H1 (cell line): ENCODE measurements around the gene LITAF. TPM values are rescaled to one million over a fixed set of nuclear protein-coding genes. Genes with fewer than 3 reads are reported as not detected.

Experiments
- CTCF ChIA-PET: fragments of 300-600 bp; sonication (Branson Sonifier 250); formaldehyde crosslinking; loops from one replicate; lab custom pipeline; 2021; ENCODE audit not compliant: partially characterized antibody; lab: Charles Lee
- POLR2A ChIA-PET: fragments of 300-600 bp; sonication (Branson Sonifier 250); formaldehyde crosslinking; loops from one replicate; lab custom pipeline; 2021; ENCODE audit warnings: inconsistent platforms; ENCODE audit not compliant: partially characterized antibody; lab: Charles Lee
- DNase-seq, 2 experiments: peaks; one replicate each; pipeline versions ENCODE4 v3.0.0 to v3.0.0-alpha.2; 2010 to 2022; ENCODE audit warnings: low spot score in 2 of 2, low read depth in 1 of 2, mixed read lengths in 1 of 2
- FAIRE-seq: peaks from 2 replicates; lab custom pipeline; 2011; peaks lifted over from hg19 to GRCh38; lab: Jason Lieb, UNC
- H2AFZ ChIP-seq: 2 replicates; pipeline ENCODE4 v1.8.1; 2012; ENCODE audit warnings: low read length, inconsistent platforms
- H2AK5ac ChIP-seq: 2 replicates; pipeline ENCODE4 v1.6.1; 2013; ENCODE audit warnings: low read depth, low read length
- H2BK120ac ChIP-seq: replicated peaks from 2 replicates; pipeline ENCODE3; 2013; ENCODE audit warnings: low read depth, low read length, inconsistent platforms
- H2BK12ac ChIP-seq: 2 replicates; pipeline ENCODE4 v1.6.1; 2013; ENCODE audit warnings: low read depth, low read length
- H2BK15ac ChIP-seq: 2 replicates; pipeline ENCODE4 v1.6.1; 2013; ENCODE audit warnings: low read length
- H2BK20ac ChIP-seq: 2 replicates; pipeline ENCODE4 v1.6.1; 2013; ENCODE audit warnings: low read length
- H2BK5ac ChIP-seq: 2 replicates; pipeline ENCODE4 v1.6.1; 2013; ENCODE audit warnings: low read depth, low read length
- H3K14ac ChIP-seq: 2 replicates; pipeline ENCODE4 v1.6.1; 2013; ENCODE audit warnings: inconsistent platforms; ENCODE audit not compliant: insufficient read length
- H3K18ac ChIP-seq: 2 replicates; pipeline ENCODE4 v1.6.1; 2013; ENCODE audit warnings: low read length; ENCODE audit errors: extremely low read depth
- H3K23ac ChIP-seq: 2 replicates; pipeline ENCODE4 v1.6.1; 2013; ENCODE audit warnings: inconsistent platforms; ENCODE audit not compliant: insufficient read length
- H3K23me2 ChIP-seq: 2 replicates; pipeline ENCODE4 v1.6.1; 2013; ENCODE audit warnings: low read depth, low read length
- H3K27ac ChIP-seq: 2 replicates; pipeline ENCODE4 v1.6.1; 2011; ENCODE audit warnings: low read depth, low read length, inconsistent platforms
- H3K27me3 ChIP-seq, 4 experiments: replicated peaks in 1 of 4; 1 replicate in 1 of 4; 2 replicates in 3 of 4; pipeline versions ENCODE4 v1.6.1 to v1.8.1; 2011 to 2013; ENCODE audit warnings: low read length in 3 of 4, mild to moderate bottlenecking in 3 of 4, inconsistent platforms in 2 of 4, mixed read lengths in 2 of 4, moderate library complexity in 1 of 4; ENCODE audit not compliant: control insufficient read depth in 3 of 4, insufficient read depth in 3 of 4; ENCODE audit errors: extremely low read depth in 1 of 4
- H3K36me3 ChIP-seq, 4 experiments: 2 replicates each; pipeline versions ENCODE4 v1.6.1 to v1.8.1; 2011 to 2013; ENCODE audit warnings: mild to moderate bottlenecking in 4 of 4, low read length in 3 of 4, moderate library complexity in 2 of 4, control low read depth in 1 of 4, inconsistent platforms in 1 of 4; ENCODE audit not compliant: insufficient read depth in 4 of 4, control insufficient read depth in 2 of 4
- H3K4ac ChIP-seq: replicated peaks from 2 replicates; pipeline ENCODE3; 2013; ENCODE audit warnings: low read length, low read depth, mixed read lengths, inconsistent platforms; ENCODE audit not compliant: insufficient read length
- H3K4me1 ChIP-seq, 4 experiments: replicated peaks in 1 of 4; 1 replicate in 1 of 4; 2 replicates in 3 of 4; pipeline versions ENCODE4 v1.6.1 to v1.8.1; 2011 to 2013; ENCODE audit warnings: low read length in 3 of 4, inconsistent platforms in 2 of 4, mixed read lengths in 1 of 4; ENCODE audit not compliant: insufficient read depth in 4 of 4, control insufficient read depth in 3 of 4
- H3K4me2 ChIP-seq, 2 experiments: 2 replicates each; pipeline versions ENCODE4 v1.6.1 to v1.8.1; 2011 to 2013; ENCODE audit warnings: low read depth in 2 of 2, low read length in 2 of 2, control low read depth in 1 of 2, inconsistent platforms in 1 of 2, mild to moderate bottlenecking in 1 of 2; ENCODE audit not compliant: insufficient read depth in 1 of 2
- H3K4me3 ChIP-seq, 4 experiments: fragments of 200-600, 300-600 bp in 1 of 4; sonication (generic), shearing (Covaris generic), sonication (Bioruptor Twin) in 1 of 4; 2 replicates each; pipeline versions ENCODE4 v1.5.1 to v1.8.1; 2011 to 2016; ENCODE audit warnings: low read length in 4 of 4, low read depth in 3 of 4, control low read depth in 2 of 4, inconsistent platforms in 2 of 4, mild to moderate bottlenecking in 2 of 4, mixed read lengths in 1 of 4, moderate library complexity in 1 of 4; ENCODE audit not compliant: insufficient read depth in 2 of 4; ENCODE audit errors: extremely low read depth in 1 of 4
- H3K56ac ChIP-seq: replicated peaks from 2 replicates; pipeline ENCODE3; 2013; ENCODE audit warnings: low read depth, mild to moderate bottlenecking, mixed read lengths, low read length, inconsistent platforms; ENCODE audit not compliant: insufficient read length
- H3K79me1 ChIP-seq: 2 replicates; pipeline ENCODE4 v1.6.1; 2013; ENCODE audit warnings: low read depth, low read length, control low read depth
- H3K79me2 ChIP-seq, 2 experiments: 2 replicates each; pipeline versions ENCODE4 v1.6.1 to v1.8.1; 2012 to 2013; ENCODE audit warnings: low read length in 2 of 2, mild to moderate bottlenecking in 2 of 2, inconsistent platforms in 1 of 2; ENCODE audit not compliant: insufficient read depth in 2 of 2, control insufficient read depth in 1 of 2
- H3K9ac ChIP-seq, 4 experiments: replicated peaks in 1 of 4; 1 replicate in 1 of 4; 2 replicates in 3 of 4; pipeline versions ENCODE4 v1.6.1 to v1.8.1; 2011 to 2013; ENCODE audit warnings: low read depth in 3 of 4, low read length in 3 of 4, control low read depth in 2 of 4, mild to moderate bottlenecking in 2 of 4, moderate library complexity in 2 of 4, inconsistent platforms in 1 of 4; ENCODE audit errors: extremely low read depth in 1 of 4
- H3K9me3 ChIP-seq, 2 experiments: 2 replicates each; pipeline versions ENCODE4 v1.6.1 to v1.8.1; 2012 to 2013; ENCODE audit warnings: mild to moderate bottlenecking in 2 of 2, moderate library complexity in 2 of 2, control low read depth in 1 of 2, inconsistent platforms in 1 of 2, low read depth in 1 of 2, low read length in 1 of 2, mixed read lengths in 1 of 2; ENCODE audit not compliant: insufficient read depth in 2 of 2
- H4K20me1 ChIP-seq, 2 experiments: replicated peaks in 1 of 2; 2 replicates each; pipeline versions ENCODE3 to v1.8.1; 2011 to 2013; ENCODE audit warnings: inconsistent platforms in 2 of 2, low read length in 2 of 2, mild to moderate bottlenecking in 1 of 2; ENCODE audit not compliant: insufficient read depth in 2 of 2, control insufficient read depth in 1 of 2
- H4K5ac ChIP-seq: 2 replicates; pipeline ENCODE4 v1.6.1; 2013; ENCODE audit warnings: low read length, low read depth, mixed read lengths, inconsistent platforms; ENCODE audit not compliant: insufficient read length
- H4K8ac ChIP-seq: 2 replicates; pipeline ENCODE4 v1.8.0; 2013; ENCODE audit warnings: mild to moderate bottlenecking, moderate library complexity, low read length, inconsistent platforms; ENCODE audit not compliant: insufficient read depth; ENCODE audit errors: extremely low read depth
- H4K91ac ChIP-seq: replicated peaks from 2 replicates; pipeline ENCODE3; 2013; ENCODE audit warnings: low read length, mixed read lengths, inconsistent platforms; ENCODE audit not compliant: insufficient read length
- CBX8 ChIP-seq: fragments of 300-800, 300-1000 bp; sonication (generic); IDR thresholded peaks from 2 replicates; pipeline ENCODE4 v1.7.1; 2016; ENCODE audit warnings: low read depth, low read length, borderline replicate concordance
- E2F6 ChIP-seq: IDR thresholded peaks from 2 replicates; pipeline ENCODE4 v1.6.1; 2012; ENCODE audit warnings: inconsistent platforms
- FOSL1 ChIP-seq: IDR thresholded peaks from 2 replicates; pipeline ENCODE4 v1.6.1; 2011; ENCODE audit warnings: mild to moderate bottlenecking, low read depth, low read length, moderate library complexity; ENCODE audit not compliant: insufficient read depth
- HDAC6 ChIP-seq: IDR thresholded peaks from one replicate; pipeline ENCODE4 v1.7.1; 2012; ENCODE audit warnings: low read depth, mild to moderate bottlenecking, inconsistent platforms, low read length, moderate library complexity
- KDM5A ChIP-seq: fragments of 200-600 bp; IDR thresholded peaks from 2 replicates; pipeline ENCODE4 v1.7.1; 2012; ENCODE audit warnings: mild to moderate bottlenecking, low read length, inconsistent platforms, mixed read lengths
- WGBS, 2 experiments: shearing (Covaris generic) in 1 of 2; methylation state at CpG; one replicate each; pipeline versions ENCODE4 v1.1.6 to v1.1.7; 2013 to 2015; ENCODE audit warnings: low lambda C conversion rate in 2 of 2, mixed read lengths in 2 of 2, inconsistent platforms in 1 of 2, low coverage in 1 of 2, missing lambda C conversion rate in 1 of 2; ENCODE audit not compliant: insufficient replicate concordance in 2 of 2, insufficient coverage in 1 of 2, insufficient read length in 1 of 2; ENCODE audit errors: extremely low coverage in 1 of 2, missing lambda C conversion rate in 1 of 2; 5-methylcytosine and 5-hydroxymethylcytosine counted together
- polyA plus RNA-seq, 7 experiments: library from polyadenylated mRNA; depleted of rRNA in 3 of 7; stranded (reverse) in 5 of 7; unstranded in 2 of 7; fragments of >200 nt in 5 of 7; fragments of 200-250 nt in 2 of 7; gene quantifications; 1 replicate in 5 of 7; 2 replicates in 1 of 7; 4 replicates in 1 of 7; pipeline versions ENCODE4 v1.2.1 to v1.2.3, GENCODE V29; 2011 to 2013; ENCODE audit warnings: missing spikeins in 2 of 7, mixed read lengths in 2 of 7
- total RNA-seq: library from RNA; stranded (reverse); fragmentation: NEBNext Ultra II Directional; extraction: Animal tissue kit (Norgen Biotek cat#: 25700); gene quantifications from 2 replicates; pipeline ENCODE4 v1.2.1, GENCODE V29; 2021

LITAF gene
- total and polyA plus RNA-seq, 2 of the 8 experiments (the other 6 are each of a cell fraction or from before 2014, with no cell fraction given): 165 to 205 TPM

DNA sequence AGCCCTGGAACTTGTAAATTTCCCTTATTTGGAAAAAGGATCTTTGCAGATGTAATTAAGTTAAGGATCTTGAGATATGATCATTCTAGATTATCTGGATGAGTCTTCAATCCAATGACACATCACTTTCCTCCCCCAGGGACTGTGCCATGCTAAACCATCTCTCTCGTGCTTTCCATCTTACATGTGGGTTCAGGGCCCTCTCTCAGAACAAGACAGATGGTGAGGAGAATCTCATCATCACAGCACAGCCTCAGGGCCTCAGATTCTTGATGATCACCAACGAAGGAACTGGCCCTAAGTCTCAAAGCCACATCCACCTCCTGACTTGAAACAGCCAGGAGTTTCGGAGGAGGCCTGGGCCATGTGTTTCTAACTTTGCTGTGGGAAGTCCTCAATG, 78.7 kb downstream of the LITAF start:
- H3K4me1 ChIP-seq: peaks cover 0 to 12% (median 5%) of the 10 kb centered on the region in 4 experiments; a peak in 5 of 7 replicates
- ChIA-PET CTCF (no interaction called here), POLR2A (interaction anchor here (1.4 kb wide), 1 partner anchor 10 kb away, joined by 3 read pairs; no protein-coding TSS in a partner anchor)
- H3K27ac ChIP-seq: no peak overlapping the region
- H2AFZ ChIP-seq: no peak overlapping the region
- TF ChIP-seq CBX8 (no peak), FOSL1 (no peak), E2F6 (no peak), HDAC6 (no peak), KDM5A (no peak)
- TF ChIP-seq, all 59 proteins: peak for 0
- 0 out of 2 replicates have a peak overlapping the region, but pooled peaks have one; percentile 52 for H2BK5ac ChIP-seq
- no peak overlapping the region for H4K91ac ChIP-seq
- H3K23ac ChIP-seq: no peak overlapping the region
- H3K56ac ChIP-seq: no peak overlapping the region
- H4K5ac ChIP-seq: no peak overlapping the region
- H3K79me2 ChIP-seq: no peaks in the 10 kb centered on the region
- no peak for FAIRE-seq
- no peak overlapping the region for H3K9ac ChIP-seq
- H3K27me3 ChIP-seq: no peaks in the 10 kb centered on the region
- WGBS, 2 experiments: 90% methylated on average over 3 of the region's 3 CpGs; no CpG with 5 or more reads in 1 of the 2 experiments
- no peak overlapping the region for H3K4me2 ChIP-seq
- no peak for DNase-seq
- H2BK12ac ChIP-seq: 0 out of 2 replicates have a peak overlapping the region, but pooled peaks have one; percentile 55
- no peak overlapping the region for H2BK20ac ChIP-seq
- H3K4me3 ChIP-seq: no peak overlapping the region
- H3K9me3 ChIP-seq: no peaks in the 10 kb centered on the region
- no peak overlapping the region; the same call in 1 of the 2 replicates for H2AK5ac ChIP-seq
- no peaks in the 10 kb centered on the region for H3K23me2 ChIP-seq
- H4K8ac ChIP-seq: no peak overlapping the region
- no peak overlapping the region for H3K4ac ChIP-seq
- no peak overlapping the region for H3K14ac ChIP-seq
- H2BK120ac ChIP-seq: no peak overlapping the region
- no peaks in the 10 kb centered on the region for H3K79me1 ChIP-seq
- H3K36me3 ChIP-seq: no peaks in the 10 kb centered on the region
- no peaks in the 10 kb centered on the region for H4K20me1 ChIP-seq
- H3K18ac ChIP-seq: no peak overlapping the region
- no peak overlapping the region for H2BK15ac ChIP-seq
